GM12873 (cell line): ENCODE measurements around the gene LARP4B.

Experiments
- CTCF ChIP-seq: IDR thresholded peaks from 2 replicates; pipeline ENCODE4 v1.5.1; 2012; ENCODE audit warnings: low read depth, mild to moderate bottlenecking, moderate library complexity, low read length, control low read depth; ENCODE audit not compliant: insufficient read depth; ENCODE audit errors: missing control alignments

LARP4B gene

GRCh38 chr10:964988-965417 lies 33.5 kb upstream of the LARP4B start:
- TF ChIP-seq CTCF = no peak

- TF ChIP-seq CTCF = no peak
Observed at GRCh38 chr10:964321-964987, 32.9 kb upstream of the LARP4B start.

- no peak for TF ChIP-seq CTCF
Observed at GRCh38 chr10:963655-964054, 32.1 kb upstream of the LARP4B start.

- no peak for TF ChIP-seq CTCF
Observed at GRCh38 chr10:963186-963585, 31.7 kb upstream of the LARP4B start.

GRCh38 chr10:962342-962741 lies 30.8 kb upstream of the LARP4B start:
- no peak for TF ChIP-seq CTCF

GRCh38 chr10:958856-959255 lies 27.4 kb upstream of the LARP4B start:
- no peak for TF ChIP-seq CTCF

GRCh38 chr10:958106-958505 lies 26.6 kb upstream of the LARP4B start:
- TF ChIP-seq CTCF = no peak
